Nephron (organoid): ENCODE measurements around the gene UBTFL1.
"Not testable (repeated sequence)": the region's sequence is repeated elsewhere in the genome, so short reads cannot be mapped to it uniquely, and the experiment has no call there.

Experiments used
- H3K27ac Mint-ChIP-seq, 3 experiments: 2 replicates each; pipeline ENCODE4 v1.8.0; 2020; ENCODE audit warnings: mixed read lengths in 3 of 3, mild to moderate bottlenecking in 2 of 3, moderate library complexity in 1 of 3
- H3K27me3 Mint-ChIP-seq: 2 replicates; pipeline ENCODE4 v1.8.0; 2021; ENCODE audit warnings: low read depth, mild to moderate bottlenecking, moderate library complexity, mixed read lengths
- H3K36me3 Mint-ChIP-seq: 2 replicates; pipeline ENCODE4 v1.8.0; 2020; ENCODE audit warnings: low read depth, mixed read lengths
- H3K4me1 Mint-ChIP-seq: 2 replicates; pipeline ENCODE4 v1.8.0; 2020; ENCODE audit warnings: mixed read lengths
- H3K4me3 Mint-ChIP-seq, 3 experiments: 2 replicates each; pipeline ENCODE4 v1.8.0; 2020; ENCODE audit warnings: mild to moderate bottlenecking in 3 of 3, mixed read lengths in 3 of 3, moderate library complexity in 2 of 3
- H3K9me3 Mint-ChIP-seq: 2 replicates; pipeline ENCODE4 v1.8.0; 2020; ENCODE audit warnings: mixed read lengths
- TF ChIP-seq, protein P1 (sequence below), 3 experiments: fragments of 200-600 bp; sonication (generic); IDR thresholded peaks; one replicate each; pipeline ENCODE4 v1.5.0; 2021; ENCODE audit warnings: antibody characterized with exemption in 3 of 3; ENCODE audit not compliant: unreplicated experiment in 3 of 3

The UBTFL1 gene, protein sequence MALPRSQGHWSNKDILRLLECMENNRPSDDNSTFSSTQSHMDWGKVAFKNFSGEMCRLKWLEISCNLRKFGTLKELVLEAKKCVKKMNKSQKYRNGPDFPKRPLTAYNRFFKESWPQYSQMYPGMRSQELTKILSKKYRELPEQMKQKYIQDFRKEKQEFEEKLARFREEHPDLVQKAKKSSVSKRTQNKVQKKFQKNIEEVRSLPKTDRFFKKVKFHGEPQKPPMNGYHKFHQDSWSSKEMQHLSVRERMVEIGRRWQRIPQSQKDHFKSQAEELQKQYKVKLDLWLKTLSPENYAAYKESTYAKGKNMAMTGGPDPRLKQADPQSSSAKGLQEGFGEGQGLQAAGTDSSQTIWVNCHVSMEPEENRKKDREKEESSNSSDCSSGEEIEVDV

GRCh38 chr11:90085650-90086049, at the start of gene UBTFL1:
TSS of gene UBTFL1 (plus strand) at chr11:90085950. CDS start at chr11:90085950, 0 bp downstream.
- not testable (repeated sequence) for H3K9me3 Mint-ChIP-seq, H3K4me3 Mint-ChIP-seq, H3K27ac Mint-ChIP-seq, H3K4me1 Mint-ChIP-seq, H3K36me3 Mint-ChIP-seq, H3K27me3 Mint-ChIP-seq

GRCh38 chr11:90051591-90052209, 34.0 kb upstream of the UBTFL1 start:
- H3K27me3 Mint-ChIP-seq, H3K4me1 Mint-ChIP-seq, H3K36me3 Mint-ChIP-seq, H3K27ac Mint-ChIP-seq, H3K9me3 Mint-ChIP-seq, H3K4me3 Mint-ChIP-seq: not testable (repeated sequence)

GRCh38 chr11:90052311-90052710, 33.4 kb upstream of the UBTFL1 start:
- H3K9me3 Mint-ChIP-seq, H3K4me1 Mint-ChIP-seq, H3K27me3 Mint-ChIP-seq, H3K36me3 Mint-ChIP-seq, H3K27ac Mint-ChIP-seq: not testable (repeated sequence)
- peak overlapping the region in 2 of 3 experiments; percentile 50 to 75 for H3K4me3 Mint-ChIP-seq

GRCh38 chr11:90053545-90053944, 32.2 kb upstream of the UBTFL1 start:
- H3K36me3 Mint-ChIP-seq, H3K4me3 Mint-ChIP-seq, H3K27ac Mint-ChIP-seq, H3K4me1 Mint-ChIP-seq, H3K27me3 Mint-ChIP-seq, H3K9me3 Mint-ChIP-seq: not testable (repeated sequence)

GRCh38 chr11:90088731-90089130, 3.0 kb downstream of the UBTFL1 start:
- H3K27ac Mint-ChIP-seq, H3K4me3 Mint-ChIP-seq, H3K4me1 Mint-ChIP-seq, H3K36me3 Mint-ChIP-seq, H3K27me3 Mint-ChIP-seq, H3K9me3 Mint-ChIP-seq: not testable (repeated sequence)

- H3K36me3 Mint-ChIP-seq, H3K4me1 Mint-ChIP-seq, H3K27ac Mint-ChIP-seq, H3K9me3 Mint-ChIP-seq, H3K4me3 Mint-ChIP-seq, H3K27me3 Mint-ChIP-seq: not testable (repeated sequence)
Measured at GRCh38 chr11:90095230-90095924, 9.6 kb downstream of the UBTFL1 start.

DNA sequence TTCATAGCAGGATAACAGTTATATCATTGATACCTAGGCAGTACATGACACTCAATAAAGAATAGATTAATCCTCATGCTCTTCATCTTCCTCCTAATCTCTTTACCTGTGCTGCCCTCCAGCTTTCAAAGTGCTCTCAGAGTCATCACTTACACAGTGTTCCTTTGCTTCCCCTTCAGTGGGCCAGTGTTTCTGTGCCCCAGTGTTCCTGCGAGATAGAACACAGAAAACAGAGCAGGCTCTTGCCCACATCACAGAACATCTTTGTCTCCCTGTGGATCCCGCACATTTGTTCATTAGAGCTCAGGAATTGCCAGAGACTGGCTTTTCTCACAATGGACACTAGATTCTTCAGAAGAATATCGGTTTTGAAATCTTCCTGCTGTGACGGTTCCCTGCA, 12.5 kb downstream of the UBTFL1 start:
- H3K27me3 Mint-ChIP-seq, H3K9me3 Mint-ChIP-seq, H3K36me3 Mint-ChIP-seq, H3K4me1 Mint-ChIP-seq, H3K27ac Mint-ChIP-seq, H3K4me3 Mint-ChIP-seq: not testable (repeated sequence)

GRCh38 chr11:90100431-90100830, 14.7 kb downstream of the UBTFL1 start:
- TF ChIP-seq, protein P1, sequence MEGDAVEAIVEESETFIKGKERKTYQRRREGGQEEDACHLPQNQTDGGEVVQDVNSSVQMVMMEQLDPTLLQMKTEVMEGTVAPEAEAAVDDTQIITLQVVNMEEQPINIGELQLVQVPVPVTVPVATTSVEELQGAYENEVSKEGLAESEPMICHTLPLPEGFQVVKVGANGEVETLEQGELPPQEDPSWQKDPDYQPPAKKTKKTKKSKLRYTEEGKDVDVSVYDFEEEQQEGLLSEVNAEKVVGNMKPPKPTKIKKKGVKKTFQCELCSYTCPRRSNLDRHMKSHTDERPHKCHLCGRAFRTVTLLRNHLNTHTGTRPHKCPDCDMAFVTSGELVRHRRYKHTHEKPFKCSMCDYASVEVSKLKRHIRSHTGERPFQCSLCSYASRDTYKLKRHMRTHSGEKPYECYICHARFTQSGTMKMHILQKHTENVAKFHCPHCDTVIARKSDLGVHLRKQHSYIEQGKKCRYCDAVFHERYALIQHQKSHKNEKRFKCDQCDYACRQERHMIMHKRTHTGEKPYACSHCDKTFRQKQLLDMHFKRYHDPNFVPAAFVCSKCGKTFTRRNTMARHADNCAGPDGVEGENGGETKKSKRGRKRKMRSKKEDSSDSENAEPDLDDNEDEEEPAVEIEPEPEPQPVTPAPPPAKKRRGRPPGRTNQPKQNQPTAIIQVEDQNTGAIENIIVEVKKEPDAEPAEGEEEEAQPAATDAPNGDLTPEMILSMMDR (IDR thresholded peaks at IDR 0.05; ENCODE audit: unreplicated experiment in 3 of 3), result no peak
- no peak overlapping the region for H3K27ac Mint-ChIP-seq
- H3K36me3 Mint-ChIP-seq, result no peaks in the 10 kb centered on the region
- H3K4me3 Mint-ChIP-seq, result no peak overlapping the region
- H3K4me1 Mint-ChIP-seq, result no peaks in the 10 kb centered on the region
- peaks cover under 1% of the 10 kb centered on the region for H3K9me3 Mint-ChIP-seq
- no peaks in the 10 kb centered on the region for H3K27me3 Mint-ChIP-seq

GRCh38 chr11:90113541-90113940, 27.8 kb downstream of the UBTFL1 start:
- Mint-ChIP-seq H3K27me3 (peaks cover 3% of the 10 kb centered on the region), H3K4me3 (no peak overlapping the region), H3K9me3 (no peaks in the 10 kb centered on the region), H3K36me3 (no peaks in the 10 kb centered on the region), H3K4me1 (no peaks in the 10 kb centered on the region), H3K27ac (no peak overlapping the region)
- TF ChIP-seq, protein P1 (IDR thresholded peaks at IDR 0.05; ENCODE audit: unreplicated experiment in 3 of 3), result peak; percentile 30 to 65 (median 47)
